GM23248 (cell line): ENCODE results near the gene MUC13.

Experiments used
- EZH2 ChIP-seq: fragments of 200-600 bp; sonication (generic); IDR thresholded peaks from 2 replicates; pipeline ENCODE4 v1.6.1; 2018; ENCODE audit warnings: antibody characterized with exemption, mild to moderate bottlenecking; ENCODE audit not compliant: insufficient read depth, poor library complexity, severe bottlenecking
- EZH2phosphoT487 ChIP-seq: fragments of 200-600 bp; sonication (generic); IDR thresholded peaks from 2 replicates; pipeline ENCODE4 v1.6.1; 2018; ENCODE audit warnings: antibody characterized with exemption, moderate library complexity, mild to moderate bottlenecking, low read depth; ENCODE audit not compliant: insufficient read depth

DNA sequence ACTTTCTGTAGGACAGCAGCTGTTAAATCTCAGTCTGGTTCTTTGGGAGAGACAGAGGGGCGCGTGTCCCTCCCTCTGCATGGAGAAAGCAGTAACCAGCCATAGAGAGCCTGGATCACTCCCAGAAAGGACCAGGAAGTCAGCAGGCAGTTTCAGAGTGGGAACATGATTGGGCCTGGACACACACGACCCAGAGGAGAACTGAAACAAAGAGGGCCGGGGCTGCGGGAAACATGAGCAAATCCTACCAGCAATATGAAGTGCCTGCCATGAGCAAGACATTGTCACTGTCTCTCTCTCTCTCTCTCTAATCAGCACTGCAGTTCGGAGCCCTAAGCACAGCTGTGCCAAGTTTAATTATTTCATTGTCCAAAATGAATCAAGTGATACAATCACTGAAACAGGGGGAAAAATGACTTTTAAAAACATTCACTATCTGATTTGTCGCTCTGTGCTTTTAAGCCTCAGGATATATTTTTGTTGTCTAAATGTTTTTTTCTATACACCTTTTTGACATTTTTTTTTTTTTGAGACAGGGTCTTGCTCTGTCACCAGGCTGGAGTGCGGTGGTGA lies 17.6 kb downstream of the MUC13 start:
- TF ChIP-seq EZH2 (no peak), EZH2phosphoT487 (no peak)
